HCT116 (cell line): ENCODE data around the gene CHSY3. TPM values are rescaled to one million over a fixed set of nuclear protein-coding genes. Genes with fewer than 3 reads are reported as not detected.

Source experiments
- ATAC-seq: fragments of 200-7000 bp; cut with Tn5 transposase; 2 replicates; pipeline ENCODE4 v1.9.1; 2020; ENCODE audit warnings: mild to moderate bottlenecking, moderate library complexity
- BruUV-seq: library from RNA; stranded (reverse); fragments of 400-500 nt; replicated peaks from 2 replicates; lab custom pipeline; 2021; lab: Mats Ljungman, UMichigan
- CTCF ChIA-PET: fragments of 300-600 bp; sonication (Branson Sonifier 250); formaldehyde crosslinking; loops from one replicate; lab custom pipeline; 2021; ENCODE audit warnings: antibody characterized with exemption; lab: Charles Lee
- POLR2A ChIA-PET: fragments of 300-600, 350-600 bp; sonication (Branson Sonifier 250); formaldehyde crosslinking; loops from one replicate; lab custom pipeline; 2021; ENCODE audit warnings: antibody characterized with exemption; lab: Charles Lee
- RAD21 ChIA-PET, 2 experiments: fragments of 300-600 bp; sonication (Branson Sonifier 250); formaldehyde crosslinking; loops; one replicate each; lab custom pipeline; 2023; ENCODE audit warnings: low total read pairs in 2 of 2; ENCODE audit not compliant: uncharacterized antibody in 2 of 2, unreplicated experiment in 2 of 2, low non-redundant PET in 1 of 2; lab: Charles Lee
- DNase-seq: peaks from one replicate; pipeline ENCODE4 v3.0.0-alpha.2; 2010; ENCODE audit warnings: low read depth, low spot score
- H2AFZ ChIP-seq: fragments of 200-600 bp; shearing (Covaris generic), sonication (generic); 2 replicates; pipeline ENCODE4 v1.6.1; 2017; ENCODE audit warnings: low read depth, mixed run types, mixed read lengths, antibody characterized with exemption, low read length; ENCODE audit not compliant: poor library complexity, severe bottlenecking
- H3K27ac ChIP-seq: 2 replicates; pipeline ENCODE4 v1.5.1; 2012; ENCODE audit warnings: low read depth, low read length
- H3K27me3 ChIP-seq: fragments of 200-600 bp; sonication (generic); 2 replicates; pipeline ENCODE4 v1.6.1; 2016; ENCODE audit warnings: mixed run types, low read length, mixed read lengths; ENCODE audit not compliant: insufficient read depth
- H3K36me3 ChIP-seq, 2 experiments: fragments of 200-500 bp in 1 of 2; fragments of 200-600 bp in 1 of 2; sonication (Bioruptor generic) in 1 of 2; sonication (generic) in 1 of 2; 2 replicates each; pipeline versions ENCODE4 v1.5.1 to v1.6.1; 2014 to 2016; ENCODE audit warnings: low read length in 2 of 2, inconsistent platforms in 1 of 2, mixed read lengths in 1 of 2, mixed run types in 1 of 2; ENCODE audit not compliant: insufficient read depth in 2 of 2, control insufficient read depth in 1 of 2
- H3K4me1 ChIP-seq, 2 experiments: fragments of 200-600 bp in 1 of 2; sonication (generic) in 1 of 2; 2 replicates each; pipeline versions ENCODE4 v1.5.1 to v1.6.1; 2012 to 2017; ENCODE audit warnings: low read length in 2 of 2, inconsistent platforms in 1 of 2, mild to moderate bottlenecking in 1 of 2, mixed read lengths in 1 of 2, mixed run types in 1 of 2, moderate library complexity in 1 of 2; ENCODE audit not compliant: insufficient read depth in 2 of 2, control insufficient read depth in 1 of 2
- H3K4me2 ChIP-seq: fragments of 200-600 bp; sonication (generic); 2 replicates; pipeline ENCODE4 v1.6.1; 2017; ENCODE audit warnings: mixed run types, low read length, mixed read lengths
- H3K4me3 ChIP-seq, 2 experiments: fragments of 200-600 bp in 1 of 2; sonication (generic) in 1 of 2; replicated peaks in 1 of 2; 2 replicates each; pipeline ENCODE4 v1.5.1; 2011 to 2016; ENCODE audit warnings: low read length in 2 of 2, control low read depth in 1 of 2, low read depth in 1 of 2, mild to moderate bottlenecking in 1 of 2, mixed read lengths in 1 of 2, mixed run types in 1 of 2
- H3K79me2 ChIP-seq: fragments of 200-600 bp; sonication (generic); 2 replicates; pipeline ENCODE4 v1.6.1; 2017; ENCODE audit warnings: mild to moderate bottlenecking, mixed run types, low read length, moderate library complexity, mixed read lengths; ENCODE audit not compliant: insufficient read depth
- H3K9ac ChIP-seq: fragments of 200-600 bp; sonication (generic); 2 replicates; pipeline ENCODE4 v1.6.1; 2016; ENCODE audit warnings: low read length, mixed read lengths
- H3K9me2 ChIP-seq: fragments of 200-600 bp; sonication (generic), shearing (Covaris generic); 2 replicates; pipeline ENCODE4 v1.6.1; 2017; ENCODE audit warnings: mixed run types, mild to moderate bottlenecking, moderate library complexity; ENCODE audit not compliant: insufficient read depth
- H3K9me3 ChIP-seq, 2 experiments: fragments of 200-500 bp in 1 of 2; fragments of 200-600 bp in 1 of 2; sonication (Bioruptor generic) in 1 of 2; sonication (generic) in 1 of 2; 2 replicates each; pipeline ENCODE4 v1.6.1; 2014 to 2017; ENCODE audit warnings: low read length in 2 of 2, mixed read lengths in 2 of 2, inconsistent platforms in 1 of 2, low read depth in 1 of 2, mild to moderate bottlenecking in 1 of 2, mixed run types in 1 of 2, moderate library complexity in 1 of 2; ENCODE audit not compliant: control insufficient read depth in 1 of 2, insufficient read depth in 1 of 2
- H4K20me1 ChIP-seq: fragments of 200-600 bp; sonication (generic), shearing (Covaris generic); 2 replicates; pipeline ENCODE4 v1.6.1; 2017; ENCODE audit warnings: mixed run types, mild to moderate bottlenecking, moderate library complexity; ENCODE audit not compliant: insufficient read depth
- CBX3 ChIP-seq: IDR thresholded peaks from 2 replicates; pipeline ENCODE4 v1.6.1; 2012; ENCODE audit warnings: low read depth
- EGR1 ChIP-seq: IDR thresholded peaks from 2 replicates; pipeline ENCODE4 v1.6.1; 2012; ENCODE audit warnings: low read depth
- FOSL1 ChIP-seq: IDR thresholded peaks from 2 replicates; pipeline ENCODE4 v1.6.1; 2012; ENCODE audit warnings: low read depth
- JUND ChIP-seq: IDR thresholded peaks from 2 replicates; pipeline ENCODE4 v1.6.1; 2012
- POLR2A ChIP-seq: IDR thresholded peaks from 2 replicates; pipeline ENCODE4 v1.7.0; 2011; ENCODE audit warnings: borderline replicate concordance; ENCODE audit not compliant: insufficient read depth, insufficient read length; ENCODE audit errors: extremely low read depth
- POLR2AphosphoS5 ChIP-seq: IDR thresholded peaks from 2 replicates; pipeline ENCODE4 v1.6.1; 2011; ENCODE audit warnings: mild to moderate bottlenecking, low read depth, low read length, moderate library complexity
- SP1 ChIP-seq: IDR thresholded peaks from 2 replicates; pipeline ENCODE4 v1.6.1; 2012; ENCODE audit warnings: low read depth
- TCF7L2 ChIP-seq: IDR thresholded peaks from 2 replicates; pipeline ENCODE4 v1.7.0; 2011; ENCODE audit warnings: borderline replicate concordance, inconsistent platforms; ENCODE audit not compliant: insufficient read depth, insufficient read length; ENCODE audit errors: extremely low read depth
- YY1 ChIP-seq: IDR thresholded peaks from 2 replicates; pipeline ENCODE4 v1.6.1; 2011; ENCODE audit warnings: low read length, low read depth, moderate library complexity, mild to moderate bottlenecking; ENCODE audit not compliant: insufficient replicate concordance; ENCODE audit errors: extremely low read depth
- ZFX ChIP-seq: fragments of 450-650 bp; IDR thresholded peaks from 2 replicates; pipeline ENCODE4 v1.6.1; 2017
- ZNF274 ChIP-seq: fragments of 200-500 bp; sonication (Bioruptor generic); IDR thresholded peaks from 2 replicates; pipeline ENCODE4 v1.6.1; 2014; ENCODE audit warnings: mild to moderate bottlenecking, low read depth, low read length, inconsistent platforms
- intact Hi-C: fragments of 100-400 bp; cut with micrococcal nuclease; formaldehyde crosslinking; loops from 2 replicates; pipeline ENCODE4 v1.10.0; 2022
- total RNA-seq: library from RNA; stranded (reverse); gene quantifications from one replicate; pipeline ENCODE4 v1.2.1, GENCODE V29; 2021; ENCODE audit not compliant: unreplicated experiment
- TF ChIP-seq, protein P1 (sequence below): IDR thresholded peaks from 2 replicates; pipeline ENCODE4 v1.6.1; 2012
- TF ChIP-seq, protein P2 (sequence below): IDR thresholded peaks from 2 replicates; pipeline ENCODE4 v1.6.1; 2011; ENCODE audit warnings: mild to moderate bottlenecking, low read length, moderate library complexity; ENCODE audit not compliant: insufficient replicate concordance; ENCODE audit errors: extremely low read depth

Gene CHSY3
- total RNA-seq, 1 experiment from 2014 or later: 2.3 TPM

GRCh38 chr5:129971714-129972113, 67.4 kb downstream of the CHSY3 start:
- no peaks in the 10 kb centered on the region for H3K36me3 ChIP-seq
- ATAC-seq (no peak), DNase-seq (no peak)
- ChIA-PET POLR2A (no interaction called here), RAD21 (no interaction called here), CTCF (no interaction called here)
- intact Hi-C loops: no loop called here
- no TSS peak for BruUV-seq
- H4K20me1 ChIP-seq: no peaks in the 10 kb centered on the region
- no peak overlapping the region for H3K4me3 ChIP-seq
- H3K9me2 ChIP-seq: no peaks in the 10 kb centered on the region
- H3K4me2 ChIP-seq: no peak overlapping the region
- no peak overlapping the region for H3K27ac ChIP-seq
- no peaks in the 10 kb centered on the region for H3K79me2 ChIP-seq
- TF ChIP-seq EGR1: no peak
- TF ChIP-seq JUND: no peak
- no peak for TF ChIP-seq POLR2A
- no peak for TF ChIP-seq CBX3
- H3K9me3 ChIP-seq: no peaks in the 10 kb centered on the region
- H3K4me1 ChIP-seq: no peaks in the 10 kb centered on the region; a peak in 1 of 4 replicates
- no peak overlapping the region for H3K9ac ChIP-seq
- H2AFZ ChIP-seq: no peak overlapping the region
- no peaks in the 10 kb centered on the region for H3K27me3 ChIP-seq

DNA sequence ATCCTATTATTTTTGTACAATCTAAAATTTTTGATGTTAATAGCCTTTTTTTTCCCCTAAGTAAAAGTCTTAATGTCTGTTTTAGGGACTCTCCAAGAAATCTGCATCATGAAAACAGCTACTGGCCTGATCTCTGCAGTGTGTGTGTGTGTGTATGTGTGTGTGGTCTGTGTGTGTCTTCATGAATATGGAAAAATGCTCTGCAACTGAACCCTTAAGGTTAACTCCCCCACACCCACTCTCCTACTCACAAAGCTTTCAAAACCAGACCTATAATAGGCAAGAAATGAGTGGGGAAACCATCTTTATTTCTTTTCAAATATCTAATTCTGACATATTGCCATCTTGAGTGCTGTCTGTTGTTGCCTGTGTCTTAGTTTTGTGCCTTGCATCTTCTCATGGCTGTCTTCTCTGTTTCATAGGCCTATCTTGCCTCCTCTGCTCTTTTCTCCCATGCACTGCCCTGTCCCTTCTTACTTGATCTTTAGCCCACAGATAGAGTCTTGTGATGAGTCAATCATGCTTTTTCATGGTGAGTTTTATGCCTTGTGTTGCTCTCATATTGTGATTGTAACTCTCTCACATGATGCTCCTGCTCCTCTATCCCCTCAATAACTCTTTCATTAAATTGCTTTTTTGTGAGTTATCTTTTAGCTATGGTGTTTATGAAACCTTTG, 68.3 kb downstream of the CHSY3 start:
- no TSS peak for BruUV-seq
- Histone ChIP-seq H4K20me1 (no peaks in the 10 kb centered on the region), H3K9ac (no peak overlapping the region), H3K4me1 (no peaks in the 10 kb centered on the region; a peak in 1 of 4 replicates), H3K79me2 (no peaks in the 10 kb centered on the region), H3K9me2 (no peaks in the 10 kb centered on the region), H3K36me3 (no peaks in the 10 kb centered on the region), H3K4me2 (no peak overlapping the region), H3K4me3 (no peak overlapping the region), H3K27me3 (no peaks in the 10 kb centered on the region), H2AFZ (no peak overlapping the region), H3K27ac (no peak overlapping the region), H3K9me3 (no peaks in the 10 kb centered on the region)
- CTCF ChIA-PET: no interaction called here
- RAD21 ChIA-PET: no interaction called here
- intact Hi-C loops: no loop called here
- no peak for DNase-seq
- TF ChIP-seq, protein P1, sequence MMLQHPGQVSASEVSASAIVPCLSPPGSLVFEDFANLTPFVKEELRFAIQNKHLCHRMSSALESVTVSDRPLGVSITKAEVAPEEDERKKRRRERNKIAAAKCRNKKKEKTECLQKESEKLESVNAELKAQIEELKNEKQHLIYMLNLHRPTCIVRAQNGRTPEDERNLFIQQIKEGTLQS: no peak
- no peak for TF ChIP-seq CBX3
- no peak for TF ChIP-seq ZFX
- TF ChIP-seq, protein P2, sequence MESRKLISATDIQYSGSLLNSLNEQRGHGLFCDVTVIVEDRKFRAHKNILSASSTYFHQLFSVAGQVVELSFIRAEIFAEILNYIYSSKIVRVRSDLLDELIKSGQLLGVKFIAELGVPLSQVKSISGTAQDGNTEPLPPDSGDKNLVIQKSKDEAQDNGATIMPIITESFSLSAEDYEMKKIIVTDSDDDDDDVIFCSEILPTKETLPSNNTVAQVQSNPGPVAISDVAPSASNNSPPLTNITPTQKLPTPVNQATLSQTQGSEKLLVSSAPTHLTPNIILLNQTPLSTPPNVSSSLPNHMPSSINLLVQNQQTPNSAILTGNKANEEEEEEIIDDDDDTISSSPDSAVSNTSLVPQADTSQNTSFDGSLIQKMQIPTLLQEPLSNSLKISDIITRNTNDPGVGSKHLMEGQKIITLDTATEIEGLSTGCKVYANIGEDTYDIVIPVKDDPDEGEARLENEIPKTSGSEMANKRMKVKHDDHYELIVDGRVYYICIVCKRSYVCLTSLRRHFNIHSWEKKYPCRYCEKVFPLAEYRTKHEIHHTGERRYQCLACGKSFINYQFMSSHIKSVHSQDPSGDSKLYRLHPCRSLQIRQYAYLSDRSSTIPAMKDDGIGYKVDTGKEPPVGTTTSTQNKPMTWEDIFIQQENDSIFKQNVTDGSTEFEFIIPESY: no peak
- TF ChIP-seq SP1: no peak
- no peak for TF ChIP-seq ZNF274
- no peak for TF ChIP-seq POLR2A
- TF ChIP-seq JUND: no peak
- no peak for TF ChIP-seq POLR2AphosphoS5
- no peak for TF ChIP-seq TCF7L2
- no peak for TF ChIP-seq FOSL1
- no peak for TF ChIP-seq YY1
- no peak for ATAC-seq
- POLR2A ChIA-PET: no interaction called here
